AG04450 (cell line): ENCODE results near the gene UNG. TPM values are rescaled to one million over a fixed set of nuclear protein-coding genes. Genes with fewer than 3 reads are reported as not detected.

Experiments used
- CTCF ChIA-PET: fragments of 300-600, 350-600 bp; formaldehyde crosslinking; extraction: SDS; loops from one replicate; lab custom pipeline; 2022; ENCODE audit warnings: antibody characterized with exemption, inconsistent platforms; lab: Charles Lee
- POLR2A ChIA-PET: fragments of 350-600 bp; formaldehyde crosslinking; extraction: SDS; loops from one replicate; lab custom pipeline; 2021; ENCODE audit warnings: antibody characterized with exemption, inconsistent platforms; lab: Yijun Ruan, JAX
- DNase-seq: peaks from one replicate; pipeline ENCODE4 v3.0.0-alpha.2; 2011; ENCODE audit warnings: low read depth, low spot score
- H3K27ac ChIP-seq: one replicate; pipeline ENCODE4 v1.5.1; 2012; ENCODE audit warnings: low read depth, low read length, control low read depth
- H3K27me3 ChIP-seq: one replicate; pipeline ENCODE4 v1.6.0; 2012; ENCODE audit warnings: low read length; ENCODE audit not compliant: control insufficient read depth, insufficient read depth
- H3K4me3 ChIP-seq: 2 replicates; pipeline ENCODE4 v1.5.1; 2011; ENCODE audit warnings: mild to moderate bottlenecking, low read depth, low read length, control low read depth
- H3K9me3 ChIP-seq: 2 replicates; pipeline ENCODE4 v1.5.1; 2012; ENCODE audit warnings: low read length; ENCODE audit not compliant: control insufficient read depth, insufficient read depth
- polyA plus RNA-seq: library from polyadenylated mRNA; depleted of rRNA; stranded (reverse); fragments of >200 nt; gene quantifications from 2 replicates; pipeline ENCODE4 v1.2.3, GENCODE V29; 2011
- TF ChIP-seq, protein P1 (sequence below): IDR thresholded peaks from 2 replicates; pipeline ENCODE4 v1.5.1; 2011; ENCODE audit warnings: low read depth, low read length, control low read depth, inconsistent platforms

The UNG gene
- polyA plus RNA-seq, 1 experiment: 14.7 TPM

DNA sequence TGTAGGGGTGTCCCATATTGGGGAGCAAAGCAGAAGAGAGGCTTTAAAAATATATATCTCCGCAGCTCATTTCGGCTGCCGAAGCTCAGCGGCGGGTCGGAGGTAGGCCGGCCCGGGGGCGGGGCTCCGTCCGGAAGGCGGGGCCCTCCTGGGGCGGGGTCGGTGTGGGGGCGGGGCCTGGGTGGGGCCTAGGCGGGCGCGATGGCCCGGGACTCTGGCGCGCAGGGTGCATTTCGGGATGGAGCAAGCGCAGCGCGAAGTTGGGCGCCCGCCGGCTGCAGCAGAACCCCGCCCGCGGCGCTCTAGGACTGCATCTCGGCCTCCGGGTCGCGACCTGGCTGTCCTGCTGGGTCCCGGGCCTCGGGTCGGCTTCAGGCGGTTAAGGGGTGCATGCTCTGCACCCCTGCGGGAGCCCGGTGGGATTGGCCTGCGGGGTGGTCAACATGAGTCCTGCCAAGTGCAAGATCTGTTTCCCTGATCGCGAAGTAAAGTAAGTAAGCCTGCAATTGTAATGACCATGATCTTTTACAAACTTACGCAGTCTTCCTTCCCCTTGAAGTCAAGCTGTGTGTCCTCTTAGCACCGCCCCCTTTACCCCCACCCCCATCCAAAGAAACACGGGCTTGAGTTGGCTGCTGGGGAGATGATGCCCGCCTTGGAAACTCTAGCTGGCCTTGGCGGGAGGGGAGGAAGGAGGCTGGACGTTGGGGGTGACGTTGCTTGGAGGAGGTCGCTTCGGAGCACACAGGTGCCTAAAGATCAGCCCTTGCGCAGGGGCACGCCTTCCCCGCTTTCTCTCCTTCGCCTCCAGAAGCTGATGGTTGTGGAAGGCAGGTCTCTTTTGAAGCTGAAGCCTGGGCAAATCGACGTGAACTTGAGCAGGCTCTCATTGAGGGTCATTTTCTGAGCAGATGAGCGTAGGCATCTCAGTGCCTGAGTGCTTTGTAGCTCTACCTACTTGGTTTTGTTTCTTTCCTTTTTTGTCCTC lies 57.3 kb downstream of the UNG start:
- POLR2A ChIA-PET: interaction anchor here (0.6 to 1.2 kb wide), 5 partner anchors 12 to 1454 kb away, joined by 3 to 6 read pairs (median 5); no protein-coding TSS in a partner anchor
- peaks cover 12% of the 10 kb centered on the region for H3K27me3 ChIP-seq
- DNase-seq: peak; percentile 27
- no peaks in the 10 kb centered on the region for H3K9me3 ChIP-seq
- CTCF ChIA-PET: interaction anchor here (0.6 to 2.3 kb wide), 5 partner anchors 43 to 537 kb away, joined by 3 to 12 read pairs (median 4); partner anchors contain the start of gene ALKBH2
- H3K27ac ChIP-seq: no peak overlapping the region
- TF ChIP-seq, protein P1, sequence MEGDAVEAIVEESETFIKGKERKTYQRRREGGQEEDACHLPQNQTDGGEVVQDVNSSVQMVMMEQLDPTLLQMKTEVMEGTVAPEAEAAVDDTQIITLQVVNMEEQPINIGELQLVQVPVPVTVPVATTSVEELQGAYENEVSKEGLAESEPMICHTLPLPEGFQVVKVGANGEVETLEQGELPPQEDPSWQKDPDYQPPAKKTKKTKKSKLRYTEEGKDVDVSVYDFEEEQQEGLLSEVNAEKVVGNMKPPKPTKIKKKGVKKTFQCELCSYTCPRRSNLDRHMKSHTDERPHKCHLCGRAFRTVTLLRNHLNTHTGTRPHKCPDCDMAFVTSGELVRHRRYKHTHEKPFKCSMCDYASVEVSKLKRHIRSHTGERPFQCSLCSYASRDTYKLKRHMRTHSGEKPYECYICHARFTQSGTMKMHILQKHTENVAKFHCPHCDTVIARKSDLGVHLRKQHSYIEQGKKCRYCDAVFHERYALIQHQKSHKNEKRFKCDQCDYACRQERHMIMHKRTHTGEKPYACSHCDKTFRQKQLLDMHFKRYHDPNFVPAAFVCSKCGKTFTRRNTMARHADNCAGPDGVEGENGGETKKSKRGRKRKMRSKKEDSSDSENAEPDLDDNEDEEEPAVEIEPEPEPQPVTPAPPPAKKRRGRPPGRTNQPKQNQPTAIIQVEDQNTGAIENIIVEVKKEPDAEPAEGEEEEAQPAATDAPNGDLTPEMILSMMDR: no peak
- peak overlapping the region; percentile 71 for H3K4me3 ChIP-seq

DNA sequence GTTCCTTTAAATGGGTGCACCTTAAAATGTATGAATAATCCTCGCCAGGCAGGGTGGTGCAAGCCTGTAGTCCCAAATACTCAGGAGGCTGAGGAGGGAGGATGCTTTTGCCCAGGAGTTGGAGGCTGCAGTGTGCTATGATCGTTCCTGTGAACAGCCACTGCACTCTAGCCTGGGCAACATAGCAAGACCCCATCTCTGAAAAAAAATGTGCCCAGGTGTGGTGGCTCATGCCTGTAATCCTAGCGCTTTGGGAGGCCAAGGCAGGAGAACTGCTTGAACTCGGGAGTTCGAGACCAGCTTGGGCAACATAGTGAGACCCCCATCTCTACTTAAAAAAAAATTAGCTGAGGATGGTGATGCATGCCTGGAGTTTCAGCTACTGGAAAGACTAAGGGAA lies 58.6 kb downstream of the UNG start:
- H3K27ac ChIP-seq: no peak overlapping the region
- no peak overlapping the region for H3K4me3 ChIP-seq
- H3K9me3 ChIP-seq: no peaks in the 10 kb centered on the region
- CTCF ChIA-PET: interaction anchor here (2.3 kb wide), 1 partner anchor 44 kb away, joined by 12 read pairs; no protein-coding TSS in a partner anchor
- POLR2A ChIA-PET: no interaction called here
- peaks cover 4% of the 10 kb centered on the region for H3K27me3 ChIP-seq
- TF ChIP-seq, protein P1: no peak
- no peak for DNase-seq

DNA sequence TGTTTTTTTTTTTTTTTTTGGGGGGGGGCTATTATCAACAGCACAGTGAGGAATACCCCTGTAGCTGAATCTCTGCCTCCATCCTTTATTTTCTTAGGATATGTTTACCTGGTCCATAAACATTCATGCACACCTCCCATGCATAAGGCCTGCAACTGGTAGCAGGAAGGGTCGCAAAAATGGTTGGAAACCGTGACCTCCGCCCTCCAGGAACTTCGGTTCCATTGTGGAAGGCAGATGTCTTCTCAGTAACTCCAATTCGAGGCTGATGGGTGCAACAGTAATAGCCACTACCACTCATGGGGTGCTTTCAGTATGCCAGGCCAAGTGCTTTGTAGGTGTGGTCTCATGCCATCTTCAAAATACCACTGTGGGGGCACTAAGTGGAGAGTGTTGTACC lies 59.2 kb downstream of the UNG start:
- no peaks in the 10 kb centered on the region for H3K9me3 ChIP-seq
- TF ChIP-seq, protein P1: no peak
- H3K4me3 ChIP-seq: no peak overlapping the region
- no peak for DNase-seq
- CTCF ChIA-PET: no interaction called here
- peaks cover 1% of the 10 kb centered on the region for H3K27me3 ChIP-seq
- H3K27ac ChIP-seq: no peak overlapping the region
- POLR2A ChIA-PET: no interaction called here

DNA sequence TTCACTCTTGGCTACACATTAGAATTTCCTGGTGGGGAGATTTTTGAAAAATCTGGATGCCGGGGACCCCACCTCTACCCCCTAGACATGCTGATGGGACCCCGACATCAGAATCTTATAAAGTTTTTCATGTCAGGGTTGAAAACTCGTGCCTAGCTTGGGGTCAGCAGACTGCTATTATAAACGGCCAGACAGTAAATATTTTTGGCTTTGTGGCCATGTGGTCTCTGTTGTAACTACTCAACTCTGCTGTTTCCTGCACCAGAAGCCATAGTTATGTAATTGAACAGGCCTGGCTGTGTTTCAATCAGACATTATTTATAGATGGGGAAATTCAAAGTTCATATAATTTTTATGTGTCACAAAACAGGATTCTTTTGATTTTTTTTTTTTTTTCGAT lies 60.6 kb downstream of the UNG start:
- ChIA-PET POLR2A (no interaction called here), CTCF (interaction anchor here (1.0 kb wide), 1 partner anchor 46 kb away, joined by 3 read pairs; no protein-coding TSS in a partner anchor)
- H3K27me3 ChIP-seq: no peaks in the 10 kb centered on the region
- DNase-seq: no peak
- no peak overlapping the region for H3K27ac ChIP-seq
- H3K9me3 ChIP-seq: no peaks in the 10 kb centered on the region
- H3K4me3 ChIP-seq: no peak overlapping the region
- TF ChIP-seq, protein P1: no peak

DNA sequence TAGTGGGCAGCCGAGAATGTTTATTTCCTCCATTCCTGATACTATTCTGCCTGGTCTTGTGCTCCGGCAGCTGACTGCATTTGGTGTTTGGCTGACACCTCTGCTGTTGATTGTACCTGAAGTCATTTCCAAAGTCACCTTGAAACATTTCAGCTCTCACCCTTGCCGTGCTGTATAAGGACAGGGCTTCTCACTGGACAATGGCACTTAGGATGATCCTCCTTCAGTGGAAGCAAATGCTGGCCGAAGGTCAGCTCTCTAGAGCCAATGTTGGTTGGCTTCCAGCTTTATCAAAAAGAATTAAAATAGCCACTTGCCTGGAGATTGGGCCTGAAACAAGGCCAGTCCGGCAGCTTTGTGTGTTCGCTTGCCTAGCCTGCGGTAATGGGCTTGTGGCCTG lies 63.0 kb downstream of the UNG start:
- ChIA-PET CTCF (no interaction called here), POLR2A (no interaction called here)
- H3K9me3 ChIP-seq: no peaks in the 10 kb centered on the region
- H3K27me3 ChIP-seq: no peaks in the 10 kb centered on the region
- no peak overlapping the region for H3K4me3 ChIP-seq
- no peak overlapping the region for H3K27ac ChIP-seq
- TF ChIP-seq, protein P1: no peak
- DNase-seq: no peak
